K562 (cell line): Measurements from ENCODE around the gene FAM89B. TPM values are rescaled to one million over a fixed set of nuclear protein-coding genes. Genes with fewer than 3 reads are reported as not detected.

Experiments used
- CBFA2T2 ChIP-seq: fragments of 450-650 bp; conservative IDR thresholded peaks from 2 replicates; pipeline ENCODE4 v1.6.1; 2017; ENCODE audit warnings: mild to moderate bottlenecking
- CEBPG ChIP-seq, 3 experiments: fragments of 200-800 bp in 1 of 3; sonication (Bioruptor generic) in 1 of 3; sonication (generic) in 1 of 3; formaldehyde crosslinking in 1 of 3; IDR thresholded peaks in 2 of 3; conservative IDR thresholded peaks in 1 of 3; 2 replicates each; pipeline versions ENCODE4 v1.6.1 to v1.8.0; 2016 to 2022; ENCODE audit warnings: missing compliant biosample characterization in 2 of 3, missing genetic modification characterization in 2 of 3, mild to moderate bottlenecking in 1 of 3, missing genetic modification reagents in 1 of 3
- KHSRP ChIP-seq: fragments of 450-650 bp; IDR thresholded peaks from 2 replicates; pipeline ENCODE4 v1.6.1; 2017
- SAFB2 ChIP-seq: fragments of 200-400 bp; formaldehyde crosslinking; IDR thresholded peaks from 2 replicates; pipeline ENCODE4 v1.6.1; 2018; ENCODE audit warnings: borderline replicate concordance, low read length, low read depth, moderate library complexity; ENCODE audit not compliant: severe bottlenecking
- SMARCE1 ChIP-seq: fragments of 450-650 bp; IDR thresholded peaks from 2 replicates; pipeline ENCODE4 v1.7.1; 2016; ENCODE audit warnings: mild to moderate bottlenecking
- TOE1 ChIP-seq, 2 experiments: fragments of 450-650 bp in 1 of 2; sonication (generic) in 1 of 2; formaldehyde crosslinking in 1 of 2; IDR thresholded peaks; 2 replicates each; pipeline versions ENCODE4 v1.7.1 to v1.8.0; 2016 to 2022; ENCODE audit warnings: borderline replicate concordance in 2 of 2, mild to moderate bottlenecking in 2 of 2, antibody characterized with exemption in 1 of 2, inconsistent platforms in 1 of 2, low read depth in 1 of 2, missing genetic modification reagents in 1 of 2, moderate library complexity in 1 of 2
- YY1 ChIP-seq, 3 experiments: IDR thresholded peaks; 2 replicates each; pipeline ENCODE4 v1.6.1; 2011; ENCODE audit warnings: low read length in 2 of 3, mild to moderate bottlenecking in 2 of 3, moderate library complexity in 2 of 3, borderline replicate concordance in 1 of 3, control low read depth in 1 of 3, low read depth in 1 of 3; ENCODE audit not compliant: insufficient read depth in 3 of 3, insufficient replicate concordance in 2 of 3, control insufficient read depth in 1 of 3, insufficient read length in 1 of 3; ENCODE audit errors: extremely low read depth in 1 of 3
- ZNF212 ChIP-seq: fragments of 450-650 bp; formaldehyde crosslinking; IDR thresholded peaks from 2 replicates; pipeline ENCODE4 v1.4.0; 2020; ENCODE audit warnings: mild to moderate bottlenecking
- polyA plus RNA-seq, 8 experiments: library from polyadenylated mRNA; depleted of rRNA in 4 of 8; stranded (reverse) in 5 of 8; unstranded in 3 of 8; fragments of >200 nt; fragmentation: Nextera tagmentation in 2 of 8; fragmentation: Illumina TruSeq in 1 of 8; extraction: Ambion mirVana in 2 of 8; extraction: Trizol in 1 of 8; gene quantifications; 2 replicates each; pipeline versions ENCODE4 v1.2.1 to v1.2.3, GENCODE V29; 2011 to 2014; ENCODE audit warnings: inconsistent platforms in 1 of 8, missing spikeins in 1 of 8
- total RNA-seq, 7 experiments: library from RNA; depleted of rRNA in 6 of 7; stranded (reverse); fragments of >200 nt in 6 of 7; fragmentation: Illumina TruSeq in 2 of 7; extraction: Trizol in 2 of 7; gene quantifications; 2 replicates each; pipeline versions ENCODE4 v1.2.1 to v1.2.3, GENCODE V29; 2011 to 2021; ENCODE audit warnings: low replicate concordance in 1 of 7
- TF ChIP-seq, protein P1 (sequence below), 3 experiments: IDR thresholded peaks in 2 of 3; conservative IDR thresholded peaks in 1 of 3; 2 replicates each; pipeline ENCODE4 v1.5.1; 2011 to 2012; ENCODE audit warnings: low read length in 3 of 3, mild to moderate bottlenecking in 3 of 3, control low read depth in 2 of 3, improper control_type of control experiment in 1 of 3, inconsistent platforms in 1 of 3, low read depth in 1 of 3, mixed read lengths in 1 of 3, moderate library complexity in 1 of 3; ENCODE audit not compliant: insufficient read depth in 2 of 3
- TF ChIP-seq, protein P2 (sequence below): fragments of 250-450 bp; sonication (Bioruptor Pico); IDR thresholded peaks from 2 replicates; pipeline ENCODE4 v1.9.0; 2021; ENCODE audit warnings: mild to moderate bottlenecking

Gene FAM89B
- total and polyA plus RNA-seq, 9 of the 15 experiments (the other 6 are each of a cell fraction or from before 2014, with no cell fraction given): 0.32 to 27.6 (median 11.9) TPM

DNA sequence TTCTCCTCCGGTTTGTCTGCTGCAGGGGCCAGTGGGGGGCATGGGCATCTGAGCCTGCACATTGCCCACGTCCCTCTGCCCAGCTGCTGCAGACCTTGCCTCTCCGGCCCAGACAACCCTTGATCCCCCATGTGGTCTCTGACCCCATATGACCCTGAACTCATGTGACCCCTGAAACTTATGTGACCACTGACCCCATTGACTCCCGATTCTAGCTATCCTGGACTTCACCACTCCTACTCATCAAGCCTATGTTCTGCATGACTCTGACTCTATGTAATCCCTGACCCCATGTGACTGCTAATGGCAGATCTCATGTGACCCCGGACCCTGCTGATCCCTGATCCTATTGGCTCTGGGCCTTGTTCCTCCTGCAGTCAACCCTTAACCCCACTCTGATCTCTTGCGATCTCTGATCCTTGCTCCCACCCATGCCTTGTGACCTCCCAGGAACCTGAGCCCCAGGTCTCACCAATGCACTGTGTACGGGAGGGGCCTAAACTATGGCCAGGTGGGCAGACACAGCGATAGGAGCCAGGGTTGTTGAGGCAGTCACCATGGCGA lies 19.9 kb upstream of the FAM89B start (continued):
- TF ChIP-seq TOE1 (IDR thresholded peaks at IDR 0.05; ENCODE audit: borderline replicate concordance): no peak
- no peak for TF ChIP-seq TOE1 (CRISPR knock-in tag; IDR thresholded peaks at IDR 0.05; ENCODE audit: borderline replicate concordance, low read depth)
- no peak for TF ChIP-seq ZNF212
- TF ChIP-seq CBFA2T2: peak; percentile 25; the same call in 1 of the 2 replicates
- no peak for TF ChIP-seq SAFB2
- TF ChIP-seq, protein P1, sequence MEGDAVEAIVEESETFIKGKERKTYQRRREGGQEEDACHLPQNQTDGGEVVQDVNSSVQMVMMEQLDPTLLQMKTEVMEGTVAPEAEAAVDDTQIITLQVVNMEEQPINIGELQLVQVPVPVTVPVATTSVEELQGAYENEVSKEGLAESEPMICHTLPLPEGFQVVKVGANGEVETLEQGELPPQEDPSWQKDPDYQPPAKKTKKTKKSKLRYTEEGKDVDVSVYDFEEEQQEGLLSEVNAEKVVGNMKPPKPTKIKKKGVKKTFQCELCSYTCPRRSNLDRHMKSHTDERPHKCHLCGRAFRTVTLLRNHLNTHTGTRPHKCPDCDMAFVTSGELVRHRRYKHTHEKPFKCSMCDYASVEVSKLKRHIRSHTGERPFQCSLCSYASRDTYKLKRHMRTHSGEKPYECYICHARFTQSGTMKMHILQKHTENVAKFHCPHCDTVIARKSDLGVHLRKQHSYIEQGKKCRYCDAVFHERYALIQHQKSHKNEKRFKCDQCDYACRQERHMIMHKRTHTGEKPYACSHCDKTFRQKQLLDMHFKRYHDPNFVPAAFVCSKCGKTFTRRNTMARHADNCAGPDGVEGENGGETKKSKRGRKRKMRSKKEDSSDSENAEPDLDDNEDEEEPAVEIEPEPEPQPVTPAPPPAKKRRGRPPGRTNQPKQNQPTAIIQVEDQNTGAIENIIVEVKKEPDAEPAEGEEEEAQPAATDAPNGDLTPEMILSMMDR (IDR thresholded peaks at IDR 0.05 in 2 of 3, conservative IDR thresholded peaks at IDR 0.05 in 1 of 3; ENCODE audit: insufficient read depth in 2 of 3, low read depth in 1 of 3, low read length in 3 of 3): peak in 1 of 3 experiments; percentile 22; a peak in 1 of 6 replicates
- TF ChIP-seq CEBPG (CRISPR knock-in tag; IDR thresholded peaks at IDR 0.05): 0 out of 2 replicates have a peak, but pooled peaks have one; percentile 4
- TF ChIP-seq CEBPG (tag; conservative IDR thresholded peaks at IDR 0.05 in 1 of 2, IDR thresholded peaks at IDR 0.05 in 1 of 2): no peak
- TF ChIP-seq SMARCE1: no peak
- TF ChIP-seq YY1 (IDR thresholded peaks at IDR 0.05; ENCODE audit: borderline replicate concordance in 1 of 3, control insufficient read depth in 1 of 3, extremely low read depth in 1 of 3, insufficient read depth in 3 of 3, insufficient read length in 1 of 3, insufficient replicate concordance in 2 of 3, low read depth in 1 of 3, low read length in 2 of 3): peak in 1 of 3 experiments; percentile 12
- TF ChIP-seq KHSRP: no peak
- TF ChIP-seq, protein P2, sequence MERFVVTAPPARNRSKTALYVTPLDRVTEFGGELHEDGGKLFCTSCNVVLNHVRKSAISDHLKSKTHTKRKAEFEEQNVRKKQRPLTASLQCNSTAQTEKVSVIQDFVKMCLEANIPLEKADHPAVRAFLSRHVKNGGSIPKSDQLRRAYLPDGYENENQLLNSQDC (CRISPR knock-in tag): no peak
